ENCODE data around the gene MCRIP2.
A peak's percentile ranks its signal among the peaks of the same experiment; 100 is the strongest.

MCRIP2 gene

GRCh38 chr16:642189-643049, 791 bp downstream of the MCRIP2 start:
- DNase-seq (ENCODE audit: low spot score), result peak; percentile 74
- TF ChIP-seq, protein P1, sequence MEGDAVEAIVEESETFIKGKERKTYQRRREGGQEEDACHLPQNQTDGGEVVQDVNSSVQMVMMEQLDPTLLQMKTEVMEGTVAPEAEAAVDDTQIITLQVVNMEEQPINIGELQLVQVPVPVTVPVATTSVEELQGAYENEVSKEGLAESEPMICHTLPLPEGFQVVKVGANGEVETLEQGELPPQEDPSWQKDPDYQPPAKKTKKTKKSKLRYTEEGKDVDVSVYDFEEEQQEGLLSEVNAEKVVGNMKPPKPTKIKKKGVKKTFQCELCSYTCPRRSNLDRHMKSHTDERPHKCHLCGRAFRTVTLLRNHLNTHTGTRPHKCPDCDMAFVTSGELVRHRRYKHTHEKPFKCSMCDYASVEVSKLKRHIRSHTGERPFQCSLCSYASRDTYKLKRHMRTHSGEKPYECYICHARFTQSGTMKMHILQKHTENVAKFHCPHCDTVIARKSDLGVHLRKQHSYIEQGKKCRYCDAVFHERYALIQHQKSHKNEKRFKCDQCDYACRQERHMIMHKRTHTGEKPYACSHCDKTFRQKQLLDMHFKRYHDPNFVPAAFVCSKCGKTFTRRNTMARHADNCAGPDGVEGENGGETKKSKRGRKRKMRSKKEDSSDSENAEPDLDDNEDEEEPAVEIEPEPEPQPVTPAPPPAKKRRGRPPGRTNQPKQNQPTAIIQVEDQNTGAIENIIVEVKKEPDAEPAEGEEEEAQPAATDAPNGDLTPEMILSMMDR (IDR thresholded peaks at IDR 0.05; ENCODE audit: borderline replicate concordance, control extremely low read depth, extremely low read depth, insufficient read depth, missing control alignments), result no peak
- in situ Hi-C loops (cut with MboI; ENCODE audit: low sequenced_read_pairs, unreplicated experiment), result no loop called here

- TF ChIP-seq, protein P1 (IDR thresholded peaks at IDR 0.05; ENCODE audit: borderline replicate concordance, control extremely low read depth, extremely low read depth, insufficient read depth, missing control alignments), result no peak
- DNase-seq (ENCODE audit: low spot score), result no peak
- in situ Hi-C loops (cut with MboI; ENCODE audit: low sequenced_read_pairs, unreplicated experiment), result no loop called here
Observed at GRCh38 chr16:643050-643368, 1.4 kb downstream of the MCRIP2 start.

- TF ChIP-seq, protein P1 (IDR thresholded peaks at IDR 0.05; ENCODE audit: borderline replicate concordance, control extremely low read depth, extremely low read depth, insufficient read depth, missing control alignments), result no peak
- in situ Hi-C loops (cut with MboI; ENCODE audit: low sequenced_read_pairs, unreplicated experiment), result no loop called here
Observed at GRCh38 chr16:644556-644955, 2.9 kb downstream of the MCRIP2 start.

DNA sequence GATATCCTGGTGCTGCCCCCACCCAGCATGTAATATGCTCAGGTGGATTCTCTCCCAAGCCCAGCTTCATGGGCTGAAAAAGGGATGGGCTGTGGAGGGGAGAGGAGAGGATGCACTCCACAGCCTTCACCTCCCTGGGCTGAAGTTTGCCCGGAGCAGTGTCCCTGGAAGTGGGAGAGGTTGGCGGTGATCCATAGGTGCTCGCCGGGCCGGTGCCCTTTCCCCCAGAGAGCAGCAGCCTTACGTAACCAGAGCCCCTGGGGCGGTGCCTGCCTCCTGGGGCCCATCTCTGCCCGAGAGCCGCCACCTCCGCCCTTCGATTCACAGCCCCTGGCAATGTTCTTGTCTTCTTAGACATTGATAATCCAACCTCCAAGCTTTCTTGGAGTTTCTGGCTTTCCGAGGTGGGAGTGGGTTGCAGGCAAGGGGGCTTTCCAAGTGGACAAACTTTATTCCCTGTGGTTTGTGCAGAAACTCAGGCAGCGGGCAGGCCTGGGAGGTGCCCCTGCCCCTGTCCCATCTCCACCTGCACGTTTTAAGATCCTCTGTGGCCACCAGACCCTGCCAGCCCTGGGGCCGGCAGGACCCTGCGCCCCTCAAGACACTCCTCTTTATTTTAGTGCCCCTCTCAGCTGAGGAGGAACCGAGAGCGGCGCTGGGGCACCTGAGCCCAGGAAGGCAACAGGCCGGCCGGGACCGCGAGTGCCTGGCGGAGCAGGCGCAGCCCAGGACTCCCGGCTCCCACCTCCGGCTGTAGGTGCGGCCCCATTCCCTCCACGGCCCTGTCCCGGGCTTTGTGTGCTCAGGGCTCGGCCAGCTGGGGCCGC, 4.4 kb downstream of the MCRIP2 start:
- in situ Hi-C loops (cut with MboI; ENCODE audit: low sequenced_read_pairs, unreplicated experiment), result no loop called here
- no peak for DNase-seq (ENCODE audit: low spot score)
- TF ChIP-seq, protein P1 (IDR thresholded peaks at IDR 0.05; ENCODE audit: borderline replicate concordance, control extremely low read depth, extremely low read depth, insufficient read depth, missing control alignments), result no peak

More at GRCh38 chr16:644556-644955, 2.9 kb downstream of the MCRIP2 start:
- no peak for DNase-seq (ENCODE audit: low spot score)

DNA sequence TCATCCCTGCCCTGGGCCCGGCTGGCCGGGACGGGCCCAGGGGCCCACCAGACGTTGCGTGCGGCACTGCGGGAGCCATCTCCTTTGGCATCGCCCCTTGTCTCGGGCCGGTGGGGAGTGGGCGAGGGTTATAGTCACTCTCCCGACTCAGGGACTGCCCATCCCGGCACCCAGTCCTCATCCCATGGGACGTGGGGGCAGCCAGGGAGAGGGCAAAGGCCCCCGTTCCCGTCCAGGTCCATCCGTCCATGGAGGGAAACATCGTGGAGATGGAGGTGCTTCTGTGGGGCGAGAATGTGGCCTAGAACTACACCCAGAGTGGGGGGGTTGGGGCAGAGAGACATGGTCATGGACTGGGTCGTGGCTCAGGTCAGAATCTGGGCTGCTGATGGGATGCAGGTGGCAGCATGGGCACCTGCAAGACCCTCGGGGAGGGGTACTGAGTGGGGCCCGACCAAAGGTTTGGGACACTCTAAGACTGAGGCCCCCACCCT, 5.1 kb downstream of the MCRIP2 start:
- TF ChIP-seq, protein P1 (IDR thresholded peaks at IDR 0.05; ENCODE audit: borderline replicate concordance, control extremely low read depth, extremely low read depth, insufficient read depth, missing control alignments), result no peak
- no peak for DNase-seq (ENCODE audit: low spot score)
- in situ Hi-C loops (cut with MboI; ENCODE audit: low sequenced_read_pairs, unreplicated experiment), result no loop called here

GRCh38 chr16:647173-647902, 5.7 kb downstream of the MCRIP2 start:
- in situ Hi-C loops (cut with MboI; ENCODE audit: low sequenced_read_pairs, unreplicated experiment), result no loop called here
- DNase-seq (ENCODE audit: low spot score), result no peak
- TF ChIP-seq, protein P1 (IDR thresholded peaks at IDR 0.05; ENCODE audit: borderline replicate concordance, control extremely low read depth, extremely low read depth, insufficient read depth, missing control alignments), result no peak
